ENCODE data around the gene CYLD. TPM values are rescaled to one million over a fixed set of nuclear protein-coding genes. Genes with fewer than 3 reads are reported as not detected.

The CYLD gene
- total and polyA plus RNA-seq, 2 experiments from 2014 or later: 6.9 to 30.9 TPM

GRCh38 chr16:50778284-50779163 lies 36.6 kb downstream of the CYLD start (continued):
- no peak for TF ChIP-seq REST (IDR thresholded peaks at IDR 0.05; ENCODE audit: unreplicated experiment)
- TF ChIP-seq NANOG (IDR thresholded peaks at IDR 0.05; ENCODE audit: borderline replicate concordance): no peak
- TF ChIP-seq JUNB (IDR thresholded peaks at IDR 0.05; ENCODE audit: unreplicated experiment): no peak
- TF ChIP-seq CTCF (conservative IDR thresholded peaks at IDR 0.05; ENCODE audit: low read depth in 2 of 2): no peak

- TF ChIP-seq CREB1 (CRISPR knock-in tag; IDR thresholded peaks at IDR 0.05; ENCODE audit: low read depth) (peak; percentile 41; the same call in 1 of the 2 replicates), CTCF (conservative IDR thresholded peaks at IDR 0.05; ENCODE audit: low read depth in 2 of 2) (peak; percentile 63 to 67), ZNF331 (CRISPR knock-in tag; IDR thresholded peaks at IDR 0.05; ENCODE audit: low read depth) (no peak)
Measured at GRCh38 chr16:50781043-50781442, 39.2 kb downstream of the CYLD start.

More at GRCh38 chr16:50781043-50781442, 39.2 kb downstream of the CYLD start:
- H3K4me2 ChIP-seq: no peak overlapping the region
- no peak overlapping the region for H3K27ac ChIP-seq (ENCODE audit: low read depth)
- H3F3A ChIP-seq (replicated peaks; ENCODE audit: low read depth): no peaks in the 10 kb centered on the region
- Mint-ChIP-seq H3K9me3 (no peaks in the 10 kb centered on the region), H3K4me3 (no peak overlapping the region), H3K36me3 (ENCODE audit: low read depth) (no peaks in the 10 kb centered on the region; the same call in 2 of the 3 replicates), H3K4me1 (no peaks in the 10 kb centered on the region), H3K27ac (peak overlapping the region; percentile 84; the same call in 1 of the 2 replicates), H3K27me3 (ENCODE audit: insufficient read depth, low read depth, poor library complexity) (peaks cover 1% of the 10 kb centered on the region)
- H3K9me2 ChIP-seq (ENCODE audit: insufficient read depth): no peaks in the 10 kb centered on the region
- no peak overlapping the region for H3K4me3 ChIP-seq
- H3K27me3 ChIP-seq (ENCODE audit: insufficient read depth): no peaks in the 10 kb centered on the region
- peak; percentile 93 for ATAC-seq
- no peaks in the 10 kb centered on the region for H3K4me1 ChIP-seq (ENCODE audit: insufficient read depth)
- DNase-seq (ENCODE audit: low spot score): peak; percentile 81
- no peaks in the 10 kb centered on the region; the same call in 1 of the 2 replicates for H3K36me3 ChIP-seq (ENCODE audit: insufficient read depth)
- no peaks in the 10 kb centered on the region for H4K20me1 ChIP-seq (replicated peaks; ENCODE audit: insufficient read depth)
- no peak overlapping the region for H2AFZ ChIP-seq
- H3K79me2 ChIP-seq (replicated peaks; ENCODE audit: insufficient read depth): no peaks in the 10 kb centered on the region

Data from GM23338 (cell line).